OCI-LY1 (cell line): ENCODE data around the gene SPRY2.

Source experiments
- H2AFZ ChIP-seq: fragments of 200-600 bp; sonication (generic), shearing (Covaris generic); 2 replicates; pipeline ENCODE4 v1.6.0; 2014; ENCODE audit warnings: antibody characterized with exemption, mild to moderate bottlenecking, low read length
- H3F3A ChIP-seq: fragments of 200-600 bp; sonication (generic), shearing (Covaris generic); 2 replicates; pipeline ENCODE4 v1.6.0; 2014; ENCODE audit warnings: mild to moderate bottlenecking, antibody characterized with exemption, low read length, moderate library complexity; ENCODE audit not compliant: insufficient read depth
- H3K27ac ChIP-seq: fragments of 200-600 bp; sonication (generic); 2 replicates; pipeline ENCODE4 v1.5.1; 2014; ENCODE audit warnings: low read length, mixed run types, mild to moderate bottlenecking, low read depth; ENCODE audit not compliant: poor library complexity, severe bottlenecking
- H3K27me3 ChIP-seq: fragments of 200-600 bp; sonication (generic); 2 replicates; pipeline ENCODE4 v1.6.0; 2014; ENCODE audit warnings: antibody characterized with exemption, mild to moderate bottlenecking, low read length, moderate library complexity; ENCODE audit not compliant: insufficient read depth
- H3K36me3 ChIP-seq: fragments of 200-600 bp; sonication (generic); 2 replicates; pipeline ENCODE4 v1.6.1; 2014; ENCODE audit warnings: mild to moderate bottlenecking, antibody characterized with exemption, low read length, moderate library complexity, mixed read lengths; ENCODE audit not compliant: insufficient read depth
- H3K4me1 ChIP-seq: fragments of 200-600 bp; sonication (generic); 2 replicates; pipeline ENCODE4 v1.5.1; 2014; ENCODE audit warnings: mild to moderate bottlenecking, low read length, moderate library complexity; ENCODE audit not compliant: insufficient read depth, severe bottlenecking
- H3K4me2 ChIP-seq: fragments of 200-600 bp; sonication (generic), shearing (Covaris generic); 2 replicates; pipeline ENCODE4 v1.6.1; 2014; ENCODE audit warnings: low read length
- H3K4me3 ChIP-seq: fragments of 200-600 bp; sonication (generic); 2 replicates; pipeline ENCODE4 v1.5.1; 2014; ENCODE audit warnings: low read length, low read depth, mild to moderate bottlenecking, mixed read lengths; ENCODE audit not compliant: poor library complexity, severe bottlenecking
- H3K79me2 ChIP-seq: fragments of 200-600 bp; shearing (Covaris generic); 2 replicates; pipeline ENCODE4 v1.6.1; 2016; ENCODE audit warnings: mixed run types, low read length, mixed read lengths; ENCODE audit not compliant: insufficient read depth
- H3K9ac ChIP-seq: fragments of 200-600 bp; sonication (generic), shearing (Covaris generic); 2 replicates; pipeline ENCODE4 v1.6.1; 2014; ENCODE audit warnings: mild to moderate bottlenecking, low read length, mixed read lengths
- H3K9me2 ChIP-seq: fragments of 200-600 bp; sonication (generic), shearing (Covaris generic); 2 replicates; pipeline ENCODE4 v1.6.1; 2014; ENCODE audit warnings: low read depth, mild to moderate bottlenecking, low read length, mixed read lengths
- H3K9me3 ChIP-seq: fragments of 200-600 bp; shearing (Covaris generic); 2 replicates; pipeline ENCODE4 v1.6.1; 2014; ENCODE audit warnings: low read length, mixed read lengths
- H4K20me1 ChIP-seq: fragments of 200-600 bp; sonication (generic), shearing (Covaris generic); 2 replicates; pipeline ENCODE4 v1.6.0; 2016; ENCODE audit warnings: mild to moderate bottlenecking, low read length; ENCODE audit not compliant: insufficient read depth
- CTCF ChIP-seq: fragments of 200-600 bp; sonication (generic), shearing (Covaris generic); IDR thresholded peaks from 2 replicates; pipeline ENCODE4 v1.5.1; 2017; ENCODE audit warnings: mild to moderate bottlenecking, antibody characterized with exemption, low read length, moderate library complexity, mixed read lengths
- EZH2 ChIP-seq: fragments of 200-600 bp; sonication (generic), shearing (Covaris generic); IDR thresholded peaks from 2 replicates; pipeline ENCODE4 v1.8.0; 2017; ENCODE audit warnings: borderline replicate concordance, mixed run types, mild to moderate bottlenecking, antibody characterized with exemption, low read length, moderate library complexity, mixed read lengths

Gene SPRY2

DNA sequence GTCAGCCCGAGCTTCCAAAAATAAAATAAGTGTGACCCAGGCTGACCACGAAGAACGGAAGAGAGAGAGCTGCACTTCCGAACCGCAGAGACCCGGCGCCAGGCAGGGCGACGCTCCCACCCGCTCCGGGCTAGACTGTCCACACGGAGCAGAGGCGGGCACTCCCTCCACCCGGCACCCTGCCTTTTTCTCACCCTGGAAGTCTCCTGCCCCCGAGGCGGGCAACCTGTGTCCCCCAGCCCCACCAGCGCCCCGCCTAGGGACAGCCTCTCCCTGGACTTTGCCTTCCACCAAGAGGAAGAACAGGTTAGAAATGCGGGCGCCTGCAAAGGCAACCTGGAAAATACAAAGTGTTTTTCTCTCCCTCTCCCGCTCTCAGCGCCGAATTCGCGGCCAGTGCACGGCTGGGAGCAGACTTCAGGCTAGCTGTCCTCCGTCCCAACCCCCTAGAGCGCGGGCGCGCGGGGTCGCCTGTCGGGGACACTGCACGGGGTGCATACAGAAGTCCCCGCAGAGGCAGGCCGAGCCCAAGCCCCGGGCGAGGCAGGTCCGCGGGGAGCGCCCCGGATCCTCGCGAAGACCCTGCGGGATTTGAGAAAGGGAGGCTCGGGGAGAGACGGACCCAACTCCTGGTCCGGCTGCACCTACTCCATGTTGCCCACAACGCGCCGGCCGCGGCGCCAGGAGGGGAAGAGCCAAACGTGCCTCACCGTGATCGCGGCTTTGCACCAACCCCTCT is 845 bp downstream of the SPRY2 start:
- no peaks in the 10 kb centered on the region for H3K9me3 ChIP-seq
- H3K79me2 ChIP-seq = no peaks in the 10 kb centered on the region
- no peak overlapping the region for H2AFZ ChIP-seq
- no peak overlapping the region for H3K9ac ChIP-seq
- no peaks in the 10 kb centered on the region for H3F3A ChIP-seq
- no peaks in the 10 kb centered on the region for H3K4me1 ChIP-seq
- H3K4me3 ChIP-seq = no peak overlapping the region
- TF ChIP-seq CTCF = no peak
- no peak for TF ChIP-seq EZH2
- no peak overlapping the region for H3K4me2 ChIP-seq
- no peaks in the 10 kb centered on the region for H3K9me2 ChIP-seq
- no peaks in the 10 kb centered on the region for H3K36me3 ChIP-seq
- no peaks in the 10 kb centered on the region for H4K20me1 ChIP-seq
- no peak overlapping the region for H3K27ac ChIP-seq
- H3K27me3 ChIP-seq = no peaks in the 10 kb centered on the region

DNA sequence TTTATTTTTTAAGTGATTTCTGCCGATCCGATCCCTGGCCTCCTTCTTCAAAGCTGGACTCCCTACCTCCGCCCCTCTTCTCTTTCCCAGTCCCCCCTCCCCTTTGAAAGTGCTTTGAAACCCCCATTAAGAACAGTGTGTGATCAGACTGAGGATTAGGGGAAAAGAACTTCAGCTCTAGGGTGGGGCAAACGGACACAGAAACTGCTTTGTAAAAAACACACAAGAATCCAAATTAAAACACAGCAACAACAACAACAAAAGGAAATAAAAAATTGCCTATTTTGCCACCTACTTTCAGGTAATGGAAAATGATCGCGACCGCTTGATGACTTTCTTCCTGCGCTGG is 1.4 kb downstream of the SPRY2 start:
- TF ChIP-seq EZH2 = no peak
- Histone ChIP-seq H3F3A (no peaks in the 10 kb centered on the region), H4K20me1 (no peaks in the 10 kb centered on the region), H3K4me2 (no peak overlapping the region), H3K27me3 (no peaks in the 10 kb centered on the region), H3K79me2 (no peaks in the 10 kb centered on the region), H3K9me3 (no peaks in the 10 kb centered on the region), H3K4me1 (no peaks in the 10 kb centered on the region), H2AFZ (no peak overlapping the region), H3K27ac (no peak overlapping the region), H3K4me3 (no peak overlapping the region), H3K9ac (no peak overlapping the region), H3K9me2 (no peaks in the 10 kb centered on the region), H3K36me3 (no peaks in the 10 kb centered on the region)

DNA sequence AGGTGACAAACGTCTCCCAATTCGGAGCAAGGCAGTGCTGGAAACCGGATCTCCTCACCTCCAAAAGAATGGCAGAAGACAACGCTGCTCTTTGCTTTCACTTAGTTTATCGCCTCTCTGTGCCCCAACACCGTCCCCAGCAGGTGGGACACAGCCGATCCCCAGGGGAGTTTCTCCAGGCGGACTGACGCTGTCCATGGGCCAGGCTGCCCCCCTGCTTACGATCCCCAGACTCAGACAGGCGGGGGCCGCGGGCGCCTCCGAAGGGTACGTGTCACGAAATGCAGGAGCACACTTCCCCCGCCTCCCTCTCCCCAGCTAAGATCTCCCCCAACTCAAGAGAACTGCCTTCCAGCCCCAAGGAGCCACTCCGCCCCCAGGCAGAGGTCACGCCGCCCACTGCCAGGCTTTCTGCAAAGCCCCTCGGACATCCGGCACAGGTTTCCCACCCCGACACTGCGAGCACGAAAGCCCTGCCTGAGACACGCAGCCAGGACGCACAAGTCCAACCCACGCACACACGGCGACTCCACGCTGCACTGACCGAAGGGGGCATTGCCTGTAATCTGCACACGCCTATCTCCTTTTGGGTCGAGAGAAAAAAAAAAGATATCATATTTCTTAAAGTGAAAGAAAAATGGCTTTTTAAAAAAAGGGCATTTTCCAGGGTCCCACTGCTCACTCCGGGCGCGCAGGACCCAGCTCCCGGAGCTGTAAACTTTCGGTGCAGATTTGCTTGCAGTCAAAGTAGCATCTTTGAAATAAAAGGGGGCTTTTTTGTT is 2.0 kb downstream of the SPRY2 start:
- Histone ChIP-seq H2AFZ (no peak overlapping the region), H3K27ac (no peak overlapping the region), H3K4me1 (no peaks in the 10 kb centered on the region), H3K9me2 (no peaks in the 10 kb centered on the region), H3K79me2 (no peaks in the 10 kb centered on the region), H3K27me3 (no peaks in the 10 kb centered on the region), H3K4me2 (no peak overlapping the region), H3K4me3 (no peak overlapping the region), H3F3A (no peaks in the 10 kb centered on the region), H3K9me3 (no peaks in the 10 kb centered on the region), H3K9ac (no peak overlapping the region), H4K20me1 (no peaks in the 10 kb centered on the region), H3K36me3 (no peaks in the 10 kb centered on the region)
- no peak for TF ChIP-seq CTCF
- no peak for TF ChIP-seq EZH2
